HepG2 (cell line): ENCODE measurements around the gene VPS11. TPM values are rescaled to one million over a fixed set of nuclear protein-coding genes. Genes with fewer than 3 reads are reported as not detected.

Experiments used
- ARNTL ChIP-seq: sonication (generic); formaldehyde crosslinking; IDR thresholded peaks from 2 replicates; pipeline ENCODE4 v1.4.0; 2020; ENCODE audit warnings: mild to moderate bottlenecking, missing genetic modification reagents
- ATF1 ChIP-seq: IDR thresholded peaks from 2 replicates; pipeline ENCODE4 v1.6.1; 2016; ENCODE audit warnings: mild to moderate bottlenecking, control low read depth
- BCL6 ChIP-seq: IDR thresholded peaks from 2 replicates; pipeline ENCODE4 v1.6.1; 2016; ENCODE audit warnings: missing genetic modification reagents, missing compliant biosample characterization
- CENPT ChIP-seq: sonication (generic); formaldehyde crosslinking; IDR thresholded peaks from 2 replicates; pipeline ENCODE4 v1.8.0; 2022; ENCODE audit warnings: low read depth, mild to moderate bottlenecking, moderate library complexity, missing genetic modification reagents
- CSRNP1 ChIP-seq: sonication (generic); formaldehyde crosslinking; IDR thresholded peaks from 2 replicates; pipeline ENCODE4 v1.8.1; 2023; ENCODE audit warnings: mild to moderate bottlenecking, missing genetic modification reagents
- FIP1L1 ChIP-seq: fragments of 200-400 bp; formaldehyde crosslinking; IDR thresholded peaks from 2 replicates; pipeline ENCODE4 v1.6.1; 2018; ENCODE audit warnings: low read depth, mild to moderate bottlenecking, low read length, moderate library complexity, borderline replicate concordance; ENCODE audit not compliant: insufficient read depth
- FOXK1 ChIP-seq: sonication (generic); formaldehyde crosslinking; IDR thresholded peaks from 2 replicates; pipeline ENCODE4 v1.4.0; 2020; ENCODE audit warnings: low read depth, missing genetic modification reagents, borderline replicate concordance
- JDP2 ChIP-seq: sonication (generic); formaldehyde crosslinking; IDR thresholded peaks from 2 replicates; pipeline ENCODE4 v1.8.1; 2022; ENCODE audit warnings: missing genetic modification reagents, borderline replicate concordance
- LCORL ChIP-seq, 2 experiments: fragments of 450-650 bp in 1 of 2; sonication (generic) in 1 of 2; formaldehyde crosslinking in 1 of 2; IDR thresholded peaks; 2 replicates each; pipeline versions ENCODE4 v1.5.0 to v1.6.1; 2017 to 2020; ENCODE audit warnings: antibody characterized with exemption in 1 of 2, missing genetic modification reagents in 1 of 2
- LRRFIP1 ChIP-seq: sonication (generic); formaldehyde crosslinking; conservative IDR thresholded peaks from 2 replicates; pipeline ENCODE4 v1.4.0; 2020; ENCODE audit warnings: missing genetic modification reagents
- MXD3 ChIP-seq: IDR thresholded peaks from 2 replicates; pipeline ENCODE4 v1.6.1; 2016; ENCODE audit warnings: mild to moderate bottlenecking, missing biosample characterization, missing genetic modification reagents
- NFIC ChIP-seq: IDR thresholded peaks from 2 replicates; pipeline ENCODE4 v1.6.1; 2012; ENCODE audit warnings: mild to moderate bottlenecking, low read length, inconsistent platforms
- NFKBIZ ChIP-seq: IDR thresholded peaks from 2 replicates; pipeline ENCODE4 v1.6.1; 2018; ENCODE audit warnings: missing genetic modification reagents, missing compliant biosample characterization
- NR2F1 ChIP-seq, 2 experiments: fragments of 450-650 bp in 1 of 2; formaldehyde crosslinking in 1 of 2; IDR thresholded peaks; 2 replicates each; pipeline versions ENCODE4 v1.5.0 to v1.6.1; 2016 to 2020; ENCODE audit warnings: mild to moderate bottlenecking in 1 of 2, missing compliant biosample characterization in 1 of 2, missing genetic modification reagents in 1 of 2, moderate library complexity in 1 of 2
- TFAP4 ChIP-seq: sonication (generic); IDR thresholded peaks from 2 replicates; pipeline ENCODE4 v1.6.1; 2016; ENCODE audit warnings: low read depth, borderline replicate concordance
- TMF1 ChIP-seq: sonication (generic); formaldehyde crosslinking; IDR thresholded peaks from 2 replicates; pipeline ENCODE4 v1.8.1; 2022; ENCODE audit warnings: low read depth, missing genetic modification reagents
- ZEB1 ChIP-seq: IDR thresholded peaks from 2 replicates; pipeline ENCODE4 v1.6.1; 2012; ENCODE audit warnings: mild to moderate bottlenecking, low read depth, inconsistent platforms; ENCODE audit not compliant: insufficient replicate concordance
- ZFX ChIP-seq: sonication (generic); formaldehyde crosslinking; IDR thresholded peaks from 2 replicates; pipeline ENCODE4 v1.4.0; 2020; ENCODE audit warnings: mild to moderate bottlenecking, low read depth, missing genetic modification reagents, moderate library complexity
- ZNF333 ChIP-seq: sonication (generic); formaldehyde crosslinking; IDR thresholded peaks from 2 replicates; pipeline ENCODE4 v1.4.0; 2020; ENCODE audit warnings: mild to moderate bottlenecking, missing genetic modification reagents, borderline replicate concordance
- ZNF446 ChIP-seq: sonication (generic); formaldehyde crosslinking; IDR thresholded peaks from 2 replicates; pipeline ENCODE4 v1.5.0; 2020; ENCODE audit warnings: mild to moderate bottlenecking, missing genetic modification reagents
- ZNF781 ChIP-seq: sonication (generic); formaldehyde crosslinking; IDR thresholded peaks from 2 replicates; pipeline ENCODE4 v1.5.1; 2020; ENCODE audit warnings: borderline replicate concordance, mild to moderate bottlenecking, missing genetic modification reagents; ENCODE audit errors: not compliant biosample characterization
- ZSCAN5A ChIP-seq: sonication (generic); formaldehyde crosslinking; IDR thresholded peaks from 2 replicates; pipeline ENCODE4 v1.8.0; 2022; ENCODE audit warnings: mild to moderate bottlenecking, missing genetic modification reagents, borderline replicate concordance
- polyA plus RNA-seq, 8 experiments: library from polyadenylated mRNA; depleted of rRNA in 3 of 8; stranded (reverse) in 7 of 8; unstranded in 1 of 8; fragments of >200 nt; fragmentation: Illumina TruSeq in 4 of 8; extraction: Trizol in 4 of 8; gene quantifications; 2 replicates each; pipeline versions ENCODE4 v1.2.1 to v1.2.3, GENCODE V29; 2011 to 2016; ENCODE audit warnings: low read depth in 4 of 8, missing spikeins in 1 of 8, mixed read lengths in 1 of 8; ENCODE audit not compliant: insufficient read depth in 1 of 8
- total RNA-seq, 5 experiments: library from RNA; depleted of rRNA; stranded (reverse); fragments of >200 nt; fragmentation: Illumina TruSeq; extraction: Trizol; gene quantifications; 2 replicates each; pipeline ENCODE4 v1.2.3, GENCODE V29; 2016; ENCODE audit warnings: low read depth in 1 of 5

Gene VPS11
- total and polyA plus RNA-seq, 2 of the 13 experiments (the other 11 are each of a cell fraction or from before 2014, with no cell fraction given): 13.7 to 21.6 TPM

- TF ChIP-seq NFKBIZ (CRISPR knock-in tag): no peak
- TF ChIP-seq ZNF333 (CRISPR knock-in tag): no peak
- TF ChIP-seq CENPT (CRISPR knock-in tag): no peak
- TF ChIP-seq TFAP4: peak; percentile 67; the same call in 1 of the 2 replicates
- no peak for TF ChIP-seq LRRFIP1
- no peak for TF ChIP-seq MXD3 (CRISPR knock-in tag)
- TF ChIP-seq ZEB1: peak; percentile 74
- TF ChIP-seq BCL6: no peak; the same call in 1 of the 2 replicates
- TF ChIP-seq NR2F1 (CRISPR knock-in tag; IDR thresholded peaks at IDR 0.05): peak; percentile 48 to 91; a peak in 3 of 4 replicates
- no peak for TF ChIP-seq LCORL (IDR thresholded peaks at IDR 0.05)
- peak; percentile 49; the same call in 1 of the 2 replicates for TF ChIP-seq LCORL (CRISPR knock-in tag; IDR thresholded peaks at IDR 0.05)
- peak; percentile 84; the same call in 1 of the 2 replicates for TF ChIP-seq TMF1 (CRISPR knock-in tag)
- TF ChIP-seq FIP1L1: no peak
- peak; percentile 73; the same call in 1 of the 2 replicates for TF ChIP-seq ATF1 (CRISPR knock-in tag)
- no peak for TF ChIP-seq JDP2 (CRISPR knock-in tag)
- no peak for TF ChIP-seq ZSCAN5A (CRISPR knock-in tag)
- no peak for TF ChIP-seq NFIC
- TF ChIP-seq ARNTL (CRISPR knock-in tag): no peak
- TF ChIP-seq ZNF781 (CRISPR knock-in tag): no peak
- peak; percentile 81 for TF ChIP-seq ZFX (CRISPR knock-in tag)
- peak; percentile 31; the same call in 1 of the 2 replicates for TF ChIP-seq FOXK1 (CRISPR knock-in tag)
- TF ChIP-seq ZNF446: peak; percentile 29
- TF ChIP-seq CSRNP1: peak; percentile 79; the same call in 1 of the 2 replicates
These were observed 10.4 kb upstream of the VPS11 start, which contains the start of gene HYOU1 (continued) for GRCh38 chr11:119057000-119057769.
